ENCODE results near the gene SH3GL3. TPM values are rescaled to one million over a fixed set of nuclear protein-coding genes. Genes with fewer than 3 reads are reported as not detected.

SH3GL3 gene
- total and polyA plus RNA-seq, 2 of the 13 experiments (the other 11 are each of a cell fraction or from before 2014, with no cell fraction given): not detected

DNA sequence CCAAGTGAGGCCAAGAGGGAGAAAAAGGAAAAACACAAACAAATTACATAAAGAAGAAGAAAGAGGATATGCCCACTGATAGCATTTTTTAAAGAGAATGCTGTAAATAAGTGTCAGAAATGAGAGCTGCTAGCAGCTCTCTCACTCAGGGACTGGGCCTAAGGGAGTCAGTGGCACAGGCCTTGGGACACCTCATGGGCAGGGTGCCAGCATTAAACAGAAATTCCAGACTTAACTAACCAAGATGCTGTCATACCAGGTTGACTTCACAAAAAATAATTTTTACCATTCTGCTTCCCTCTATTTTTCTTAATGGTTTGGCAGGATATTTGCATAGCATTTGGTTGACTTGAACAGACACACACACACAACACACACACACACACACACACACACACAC is 114.5 kb downstream of the SH3GL3 start (continued):
- no peak for TF ChIP-seq ZNF609 (CRISPR knock-in tag; IDR thresholded peaks at IDR 0.05; ENCODE audit: borderline replicate concordance)

GRCh38 chr15:83565138-83565537 is 118.0 kb downstream of the SH3GL3 start:
- Histone ChIP-seq H4K20me1 (ENCODE audit: insufficient read depth, low read length) (no peaks in the 10 kb centered on the region), H3K27ac (ENCODE audit: extremely low read length, insufficient read depth, low read length) (no peak overlapping the region), H3K4me2 (ENCODE audit: low read depth, low read length) (no peak overlapping the region), H3K36me3 (replicated peaks in 1 of 2; ENCODE audit: control insufficient read depth in 1 of 2, insufficient read depth in 2 of 2, low read length in 2 of 2) (no peaks in the 10 kb centered on the region), H3K4me3 (replicated peaks in 1 of 3; ENCODE audit: insufficient read depth in 1 of 3, low read depth in 2 of 3, low read length in 3 of 3) (no peak overlapping the region), H3K27me3 (ENCODE audit: control insufficient read depth in 1 of 2, insufficient read depth in 2 of 2, low read length in 2 of 2) (no peaks in the 10 kb centered on the region), H3K9ac (ENCODE audit: insufficient read depth, low read depth, low read length) (no peak overlapping the region), H3K79me2 (ENCODE audit: insufficient read depth, low read length) (no peaks in the 10 kb centered on the region), H3K9me3 (ENCODE audit: low read length) (no peaks in the 10 kb centered on the region), H3K4me1 (ENCODE audit: insufficient read depth, low read length) (no peaks in the 10 kb centered on the region), H2AFZ (ENCODE audit: low read length) (no peak overlapping the region)
- intact Hi-C loops (cut with micrococcal nuclease; ENCODE audit: unreplicated experiment): loop anchor here (1.0 kb wide), 1 partner anchor 409 kb away; no protein-coding TSS in a partner anchor
- ChIA-PET CTCF (ENCODE audit: low intra/inter-chr PET ratio, low total read pairs) (interaction anchor here (1.1 kb wide), 1 partner anchor 471 kb away, joined by 3 read pairs; no protein-coding TSS in a partner anchor), POLR2A (no interaction called here)
- DNase-seq (ENCODE audit: low spot score): no peak
- in situ Hi-C loops (cut with HindIII; ENCODE audit: extremely low pct_ligation_motif_present, low pct_unique_long_range_greater_than_20kb): loop anchor here (10.0 to 25.0 kb wide), 2 partner anchors 270 to 472 kb away; no protein-coding TSS in a partner anchor
- no peak for FAIRE-seq
- BruUV-seq (replicated peaks): no TSS peak
- no peak for ATAC-seq
- 5% methylated on average over 3 of the region's 3 CpGs for WGBS (ENCODE audit: low lambda C conversion rate)
- TF ChIP-seq ZKSCAN5 (CRISPR knock-in tag; IDR thresholded peaks at IDR 0.05) (no peak), NFYB (CRISPR knock-in tag; IDR thresholded peaks at IDR 0.05) (no peak), ZFP36 (IDR thresholded peaks at IDR 0.05; ENCODE audit: borderline replicate concordance, low read depth, low read length, partially characterized antibody) (no peak), RBFOX2 (IDR thresholded peaks at IDR 0.05; ENCODE audit: low read depth, low read length) (no peak), BHLHE40 (IDR thresholded peaks at IDR 0.05; ENCODE audit: low read length) (no peak), ZNF317 (CRISPR knock-in tag; IDR thresholded peaks at IDR 0.05) (no peak), KAT8 (CRISPR knock-in tag; IDR thresholded peaks at IDR 0.05) (no peak), ISX (CRISPR knock-in tag; conservative IDR thresholded peaks at IDR 0.05) (no peak), REXO4 (CRISPR knock-in tag; IDR thresholded peaks at IDR 0.05; ENCODE audit: borderline replicate concordance) (no peak), ZNF652 (CRISPR knock-in tag; IDR thresholded peaks at IDR 0.05; ENCODE audit: borderline replicate concordance, low read depth) (no peak), CREM (IDR thresholded peaks at IDR 0.05) (no peak), CREM (CRISPR knock-in tag; IDR thresholded peaks at IDR 0.05) (no peak), ZSCAN29 (CRISPR knock-in tag; conservative IDR thresholded peaks at IDR 0.05) (no peak), RARA (CRISPR knock-in tag; IDR thresholded peaks at IDR 0.05) (no peak), ZNF234 (CRISPR knock-in tag; conservative IDR thresholded peaks at IDR 0.05) (no peak)
- TF ChIP-seq, protein P1, sequence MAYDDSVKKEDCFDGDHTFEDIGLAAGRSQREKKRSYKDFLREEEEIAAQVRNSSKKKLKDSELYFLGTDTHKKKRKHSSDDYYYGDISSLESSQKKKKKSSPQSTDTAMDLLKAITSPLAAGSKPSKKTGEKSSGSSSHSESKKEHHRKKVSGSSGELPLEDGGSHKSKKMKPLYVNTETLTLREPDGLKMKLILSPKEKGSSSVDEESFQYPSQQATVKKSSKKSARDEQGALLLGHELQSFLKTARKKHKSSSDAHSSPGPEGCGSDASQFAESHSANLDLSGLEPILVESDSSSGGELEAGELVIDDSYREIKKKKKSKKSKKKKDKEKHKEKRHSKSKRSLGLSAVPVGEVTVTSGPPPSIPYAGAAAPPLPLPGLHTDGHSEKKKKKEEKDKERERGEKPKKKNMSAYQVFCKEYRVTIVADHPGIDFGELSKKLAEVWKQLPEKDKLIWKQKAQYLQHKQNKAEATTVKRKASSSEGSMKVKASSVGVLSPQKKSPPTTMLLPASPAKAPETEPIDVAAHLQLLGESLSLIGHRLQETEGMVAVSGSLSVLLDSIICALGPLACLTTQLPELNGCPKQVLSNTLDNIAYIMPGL (CRISPR knock-in tag; IDR thresholded peaks at IDR 0.05; ENCODE audit: borderline replicate concordance in 1 of 2, low read depth in 1 of 2): no peak

All from HepG2 (cell line).